Colon (tissue), 2 donors: ENCODE results near the gene NDST4.
"Not testable (repeated sequence)": the region's sequence is repeated elsewhere in the genome, so short reads cannot be mapped to it uniquely, and the experiment has no call there.

ENCODE experiments used
- FAIRE-seq: peaks from 2 replicates; lab custom pipeline; 2012; peaks lifted over from hg19 to GRCh38; lab: Jason Lieb, UNC
- donor health status: control.
- donor health status: control.

NDST4 gene

DNA sequence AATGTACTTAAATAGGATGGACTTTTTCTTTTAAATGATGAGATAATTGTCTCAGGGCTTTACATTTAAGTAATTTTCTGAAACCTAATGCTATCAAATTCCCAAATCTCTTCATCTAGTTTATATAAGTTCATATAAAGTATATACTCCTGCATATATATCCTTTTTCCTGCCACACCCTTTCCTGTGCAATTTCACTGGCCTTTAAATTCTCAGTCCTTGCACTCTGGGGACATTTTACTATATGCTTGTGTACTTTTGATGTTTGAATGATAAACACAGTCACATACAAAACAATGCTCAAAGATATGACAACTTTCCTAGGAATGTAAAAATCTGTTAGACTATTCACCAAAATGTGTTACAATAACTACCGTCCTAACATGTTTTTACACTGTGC, 60.1 kb downstream of the NDST4 start:
- FAIRE-seq = no peak

DNA sequence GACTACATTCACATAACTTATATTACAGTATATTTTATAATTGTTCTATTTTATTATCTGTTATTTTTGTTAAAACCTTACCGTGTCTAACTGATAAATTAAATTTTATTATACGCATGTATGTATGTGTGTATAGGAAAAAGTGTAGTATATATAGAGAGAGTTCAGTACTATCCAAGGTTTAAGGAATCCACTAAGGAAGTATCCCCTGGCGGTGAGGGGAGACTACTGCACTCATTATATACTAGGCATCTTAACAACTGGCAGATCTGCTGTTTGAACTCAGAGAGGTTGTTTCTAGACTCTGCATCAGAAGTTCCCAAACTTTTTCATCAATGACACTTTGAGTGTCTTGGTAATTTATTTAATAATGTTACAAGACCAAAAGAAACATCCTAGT, 70.9 kb downstream of the NDST4 start:
- FAIRE-seq = peak; percentile 10

DNA sequence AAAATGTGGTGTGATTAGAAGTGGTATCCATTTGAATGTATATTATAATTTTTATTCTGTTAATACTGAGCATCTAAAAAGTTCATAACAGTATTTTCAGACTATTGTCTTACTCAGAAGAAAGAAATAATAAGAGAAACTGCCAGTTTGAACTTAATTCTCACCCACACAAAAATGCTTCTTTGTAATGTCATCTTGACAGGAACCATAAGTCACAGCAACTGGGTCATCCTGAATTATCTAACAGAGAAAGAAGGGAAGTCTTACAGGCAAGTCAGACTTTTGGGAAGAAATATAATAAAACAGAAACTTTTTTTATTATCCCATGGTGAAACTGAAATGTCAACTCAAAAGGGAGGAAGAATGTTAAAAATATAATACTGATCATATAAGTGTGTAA, 83.1 kb downstream of the NDST4 start:
- no peak for FAIRE-seq

DNA sequence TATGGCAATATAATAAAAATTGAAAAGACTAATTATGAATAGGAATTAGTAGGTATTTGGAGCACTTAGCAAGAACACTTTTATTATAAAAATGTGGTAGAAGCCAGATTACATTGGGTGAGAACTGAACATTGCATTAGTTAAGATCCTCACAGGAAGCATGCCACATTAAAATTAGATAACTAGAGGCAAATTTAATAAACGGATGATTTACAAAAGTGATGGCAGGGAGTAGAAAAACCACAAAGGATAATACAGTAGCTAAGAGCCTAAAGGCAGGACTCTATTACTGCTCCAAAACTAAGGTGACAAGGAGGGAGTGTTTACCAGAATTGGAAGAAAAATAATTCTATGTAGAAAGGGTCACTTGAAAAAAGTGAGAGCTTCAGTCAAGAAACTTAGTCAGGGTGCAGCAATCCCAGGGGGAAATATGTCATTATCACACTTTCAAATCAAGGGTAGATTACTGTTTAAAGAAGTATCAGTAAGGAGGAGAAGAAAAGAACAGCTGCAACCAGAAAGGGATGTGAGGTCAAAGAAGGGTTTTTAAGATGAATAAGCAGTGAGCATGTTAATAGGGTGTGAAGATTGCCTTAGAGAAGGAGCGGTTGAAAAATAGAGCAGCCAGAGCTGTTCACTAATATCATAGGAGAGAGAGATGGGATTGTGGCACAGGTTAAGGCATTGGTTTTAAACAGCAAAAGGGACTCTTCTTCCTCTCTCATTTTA, 84.6 kb downstream of the NDST4 start:
- no peak for FAIRE-seq

DNA sequence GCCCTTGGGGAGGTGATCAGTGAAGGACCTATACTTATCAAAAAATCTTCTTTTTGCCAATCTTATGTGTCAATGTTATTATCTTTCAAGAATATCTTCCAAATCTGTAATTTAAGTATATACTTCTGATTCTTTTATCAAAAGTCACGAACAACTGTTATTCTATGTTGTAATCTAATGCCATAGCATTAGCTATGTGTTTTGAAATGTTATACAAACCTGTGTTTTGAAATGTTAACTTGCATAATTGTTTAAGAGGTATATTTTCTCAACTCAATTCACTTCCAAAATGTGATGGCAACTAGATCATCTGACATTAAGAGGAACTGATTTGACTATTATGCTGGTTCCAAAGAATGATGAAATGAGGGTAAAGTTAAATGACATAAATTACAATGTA, 113.5 kb downstream of the NDST4 start:
- no peak for FAIRE-seq

DNA sequence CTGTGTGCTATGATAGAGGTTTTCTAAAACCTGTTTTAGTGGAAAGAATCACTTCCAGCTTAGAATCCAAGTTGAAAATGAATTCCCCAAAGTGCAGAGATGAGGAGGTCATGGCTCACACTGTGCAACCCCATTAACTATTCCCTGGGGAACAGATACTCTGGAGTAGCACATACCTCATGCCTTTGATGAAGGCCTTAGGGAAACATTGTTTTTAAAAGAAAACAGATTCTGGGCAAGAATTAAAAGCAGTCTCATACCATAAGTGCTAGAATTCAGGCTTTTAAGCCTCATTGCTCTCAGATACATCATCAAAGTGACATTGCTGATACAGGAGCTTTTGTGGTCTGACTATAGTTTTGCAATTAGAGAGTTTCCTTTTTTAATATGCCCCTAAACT, 115.1 kb downstream of the NDST4 start:
- FAIRE-seq = no peak

DNA sequence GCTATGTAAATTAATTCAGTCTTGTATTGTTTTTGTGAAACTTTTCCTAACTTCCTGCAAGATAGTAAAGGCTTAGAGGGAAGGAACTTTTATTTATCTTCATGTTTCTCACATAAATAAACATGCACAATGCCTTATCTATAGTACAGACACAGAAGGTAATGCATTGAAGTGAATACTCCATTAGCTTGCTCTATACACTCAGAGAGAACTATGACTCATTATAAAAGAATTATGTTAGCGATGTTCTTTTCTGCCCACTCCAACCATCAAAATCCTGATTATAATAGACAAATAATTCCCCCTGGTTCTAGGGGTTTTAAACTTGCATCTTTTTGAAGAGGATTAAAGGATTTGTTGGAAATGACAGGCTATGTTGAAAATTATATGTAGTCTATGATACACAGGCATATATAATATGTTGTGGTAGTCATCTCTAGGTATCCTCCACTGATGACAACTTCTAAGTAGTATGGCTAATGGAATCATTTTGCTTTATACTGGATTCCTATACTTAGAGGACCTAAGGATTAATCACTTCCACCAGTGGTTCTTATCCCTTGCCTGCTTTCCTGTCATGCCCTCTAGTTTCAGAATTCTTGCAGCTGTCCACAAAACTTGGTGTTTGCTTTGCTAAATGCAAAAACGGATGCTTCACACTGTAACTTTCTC, 115.7 kb downstream of the NDST4 start:
- no peak for FAIRE-seq

DNA sequence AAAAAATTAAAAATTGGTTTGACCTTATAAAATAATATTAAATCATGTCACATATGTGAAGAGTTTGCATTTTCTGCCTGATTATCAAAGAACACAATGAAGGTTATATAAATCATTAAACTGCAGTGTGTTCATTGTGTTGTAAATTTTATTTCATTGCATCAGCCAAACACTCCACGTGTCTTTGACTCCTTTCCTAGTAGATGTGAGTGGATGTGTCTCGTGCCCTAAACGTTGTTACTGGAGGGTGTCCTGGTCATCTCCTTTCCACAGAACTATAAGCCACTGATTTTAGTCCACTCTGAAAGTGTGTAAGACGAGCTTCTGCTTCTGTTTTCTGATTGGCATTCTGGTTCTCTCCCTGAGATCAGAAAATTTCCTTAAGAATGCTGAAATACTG, 127.3 kb downstream of the NDST4 start:
- FAIRE-seq = no peak

DNA sequence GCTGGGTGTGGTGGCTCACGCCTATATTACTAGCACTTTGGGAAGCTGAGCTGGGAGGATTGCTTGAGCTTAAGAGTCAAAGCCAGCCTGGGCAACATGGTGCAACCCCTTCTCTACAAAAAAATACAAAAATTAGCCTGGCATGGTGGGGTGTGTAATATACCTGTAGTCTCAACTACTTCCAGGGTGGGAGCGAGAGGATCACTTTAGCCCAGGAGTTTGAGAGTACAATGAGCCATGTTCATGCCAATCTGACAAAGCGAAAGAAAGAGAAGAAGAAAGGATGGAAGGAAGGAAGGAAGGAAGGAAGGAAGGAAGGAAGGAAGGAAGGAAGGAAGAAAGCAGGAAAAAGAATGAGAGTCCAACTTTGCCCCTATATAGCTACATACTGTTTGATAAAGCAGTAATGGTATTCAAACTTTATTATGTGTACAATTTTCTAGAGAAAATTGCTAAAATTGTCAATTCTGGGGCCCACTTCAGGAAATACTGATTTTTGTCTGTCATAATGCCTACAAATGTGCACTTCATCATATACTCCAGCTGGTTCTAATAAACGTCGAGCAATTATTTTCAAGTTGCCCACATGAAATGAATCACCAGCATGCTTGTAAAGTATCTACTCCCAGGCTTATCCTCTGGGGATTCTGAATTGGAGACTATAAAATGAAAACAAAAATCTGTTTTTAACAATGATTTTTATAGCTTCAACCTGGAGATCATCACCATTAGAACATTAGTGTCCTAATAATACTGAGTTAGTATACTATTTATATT, 132.3 kb downstream of the NDST4 start:
- FAIRE-seq = no peak

DNA sequence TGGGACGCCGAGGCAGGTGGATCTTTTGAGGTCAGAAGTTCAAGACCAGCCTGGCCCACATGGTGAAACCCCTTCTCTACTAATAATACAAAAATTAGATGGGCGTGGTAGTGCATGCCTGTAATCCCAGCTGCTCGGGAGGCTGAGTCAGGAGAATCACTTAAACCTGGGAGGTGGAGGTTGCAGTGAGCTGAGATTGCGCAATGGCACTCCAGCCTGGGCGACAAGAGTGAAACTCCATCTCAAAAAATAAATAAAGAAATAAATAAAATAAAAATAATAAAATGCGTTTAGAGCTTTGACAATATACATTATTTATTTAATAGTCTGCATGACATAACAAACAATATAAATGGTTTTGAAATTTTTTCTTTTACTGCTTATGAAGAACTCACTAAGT, 133.0 kb downstream of the NDST4 start:
- FAIRE-seq = not testable (repeated sequence)

DNA sequence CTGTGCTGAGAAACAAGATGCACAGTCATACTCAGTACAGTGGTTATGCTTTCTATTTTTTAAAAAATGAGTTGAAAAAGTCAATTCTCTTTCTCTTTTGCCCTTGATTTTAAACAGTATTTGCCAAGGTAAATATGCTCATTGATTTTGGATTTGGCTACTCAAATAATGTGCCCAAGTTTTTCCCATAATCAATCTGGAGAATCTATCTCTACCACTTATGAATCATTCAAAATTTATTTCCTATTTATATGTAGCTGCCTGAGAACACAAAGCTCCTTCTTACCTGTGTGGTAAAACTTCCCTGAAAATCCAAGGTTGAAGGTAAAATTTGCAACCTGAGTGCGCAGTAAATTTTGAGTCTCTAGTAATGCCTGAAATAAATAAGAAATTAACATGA, 136.5 kb downstream of the NDST4 start:
- FAIRE-seq = no peak

DNA sequence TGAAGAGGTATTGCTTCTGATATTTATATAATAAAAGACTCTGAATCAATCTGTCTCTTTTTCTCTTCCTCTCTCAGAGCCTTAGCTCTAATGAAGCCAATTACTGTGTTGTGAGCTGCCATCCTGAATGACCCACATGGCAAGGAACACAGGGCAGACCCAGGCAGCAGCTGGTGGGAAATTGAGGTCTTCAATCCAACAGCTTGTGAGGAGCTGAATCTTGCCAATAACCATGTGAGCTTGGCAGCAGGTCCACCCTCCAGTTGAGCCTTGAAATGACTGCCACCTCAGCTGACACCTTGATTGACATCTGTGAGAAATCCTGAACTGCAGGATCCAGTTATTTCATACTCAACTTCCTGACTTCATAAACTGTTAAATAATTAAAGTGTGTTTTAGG, 149.4 kb downstream of the NDST4 start:
- no peak for FAIRE-seq

DNA sequence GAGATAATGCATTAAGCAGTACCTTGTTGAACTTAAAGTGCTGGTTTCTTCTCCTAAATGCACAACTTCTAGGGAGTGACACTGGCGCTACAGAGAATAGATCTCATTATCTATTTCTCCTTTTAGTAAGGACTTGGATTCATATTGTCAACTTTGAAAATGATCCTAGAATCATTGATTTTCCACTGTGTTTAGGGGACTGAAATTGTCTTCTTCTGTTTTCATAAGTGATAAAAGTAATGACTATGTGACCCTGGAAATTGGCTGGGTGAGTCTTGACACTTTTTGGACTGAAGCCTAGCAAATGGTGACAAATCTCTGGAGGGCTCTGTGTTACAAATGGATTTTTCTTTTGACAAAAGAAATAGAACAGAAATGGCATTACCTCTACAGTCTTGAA, 167.8 kb downstream of the NDST4 start:
- FAIRE-seq = no peak

DNA sequence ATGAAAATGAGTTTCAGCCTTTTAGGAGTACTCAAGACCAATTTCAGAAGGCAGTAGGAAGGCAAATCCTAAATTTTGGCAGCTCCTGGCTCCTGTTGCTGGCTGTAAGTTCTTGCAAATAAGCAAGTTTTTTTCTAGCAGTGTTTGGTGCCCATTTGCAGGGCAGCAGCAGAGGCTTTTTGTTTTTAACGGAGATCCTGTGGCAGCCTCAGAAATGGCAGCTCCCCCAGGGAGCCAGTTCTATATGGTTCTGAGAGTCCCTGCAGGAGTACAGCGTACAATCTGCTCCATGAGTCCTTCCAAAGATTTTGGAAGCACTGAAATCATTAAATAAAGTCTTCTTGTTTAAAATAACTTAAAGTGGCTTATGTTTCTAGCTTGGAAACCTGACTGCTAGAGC, 171.9 kb downstream of the NDST4 start:
- no peak for FAIRE-seq

DNA sequence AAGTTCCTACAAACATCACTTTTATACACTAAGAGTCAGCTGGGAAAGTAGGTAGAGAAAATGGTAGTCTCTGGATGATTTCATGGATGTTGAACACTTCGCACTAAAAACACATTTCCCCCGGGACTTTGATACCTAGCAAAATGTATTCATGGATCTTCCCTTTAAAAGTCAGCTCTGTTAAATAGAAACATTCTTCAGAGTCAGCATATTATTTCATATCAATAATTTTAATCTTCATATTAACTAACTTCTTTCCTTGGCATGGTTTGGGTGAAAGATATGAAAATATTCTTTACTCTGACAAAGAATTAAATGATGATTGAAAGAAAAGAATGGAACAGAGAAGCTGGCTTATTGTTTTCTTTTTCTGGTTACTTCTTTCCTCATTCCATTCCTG, 185.5 kb downstream of the NDST4 start:
- no peak for FAIRE-seq

DNA sequence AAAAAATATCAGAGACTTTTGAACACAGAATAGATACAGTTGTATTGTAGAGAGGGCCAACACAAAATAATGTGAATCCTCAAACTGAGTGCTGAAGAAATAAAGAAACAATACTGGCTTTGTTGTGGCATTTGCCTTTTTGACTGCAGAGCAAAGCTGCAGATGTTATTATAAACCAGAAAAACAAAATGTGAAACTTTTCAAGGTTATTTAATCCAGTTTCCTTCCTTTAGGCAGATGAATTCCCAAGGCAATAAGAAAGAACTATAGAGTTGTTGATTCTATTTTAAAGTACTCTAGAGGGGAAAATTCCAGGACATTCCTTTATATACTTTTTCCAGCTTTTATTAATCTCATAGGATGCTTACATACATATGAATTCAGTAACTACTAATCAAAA, 186.8 kb downstream of the NDST4 start:
- FAIRE-seq = no peak

DNA sequence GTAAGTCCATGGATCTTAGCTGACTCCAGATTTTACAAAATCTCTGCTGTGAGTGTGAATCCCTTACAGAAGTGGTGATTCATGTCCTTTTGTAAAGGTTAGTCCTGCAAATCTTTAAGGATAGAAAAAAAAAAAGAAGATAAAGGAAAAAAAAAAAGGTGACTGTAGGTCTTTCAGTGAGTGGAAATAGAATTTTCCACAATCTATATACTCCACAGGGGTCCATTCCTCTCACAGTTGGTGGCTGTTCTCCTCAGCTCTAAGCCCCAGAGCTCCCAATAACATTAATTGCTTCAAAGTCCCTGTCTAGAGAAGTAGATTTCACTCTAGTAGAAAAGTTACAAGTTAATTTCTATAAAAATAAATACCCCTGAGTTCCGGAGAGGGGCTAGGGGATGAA, 189.1 kb downstream of the NDST4 start:
- no peak for FAIRE-seq

DNA sequence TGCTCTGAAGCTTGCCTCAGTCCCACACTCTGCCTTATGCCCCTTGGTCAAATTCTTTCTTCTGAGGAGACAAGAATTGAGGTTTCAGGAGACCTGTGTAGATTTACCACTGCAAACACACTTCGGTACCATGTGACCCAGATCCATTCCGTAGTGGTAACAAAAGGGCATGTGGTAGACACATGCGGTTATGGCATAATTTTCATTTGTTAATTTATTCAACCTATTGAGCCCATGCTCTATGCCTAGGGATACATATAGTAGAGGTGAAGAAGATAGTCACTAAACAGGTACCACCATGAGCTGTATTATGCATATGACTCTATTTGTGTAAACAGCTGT, 190.9 kb downstream of the NDST4 start:
- no peak for FAIRE-seq

DNA sequence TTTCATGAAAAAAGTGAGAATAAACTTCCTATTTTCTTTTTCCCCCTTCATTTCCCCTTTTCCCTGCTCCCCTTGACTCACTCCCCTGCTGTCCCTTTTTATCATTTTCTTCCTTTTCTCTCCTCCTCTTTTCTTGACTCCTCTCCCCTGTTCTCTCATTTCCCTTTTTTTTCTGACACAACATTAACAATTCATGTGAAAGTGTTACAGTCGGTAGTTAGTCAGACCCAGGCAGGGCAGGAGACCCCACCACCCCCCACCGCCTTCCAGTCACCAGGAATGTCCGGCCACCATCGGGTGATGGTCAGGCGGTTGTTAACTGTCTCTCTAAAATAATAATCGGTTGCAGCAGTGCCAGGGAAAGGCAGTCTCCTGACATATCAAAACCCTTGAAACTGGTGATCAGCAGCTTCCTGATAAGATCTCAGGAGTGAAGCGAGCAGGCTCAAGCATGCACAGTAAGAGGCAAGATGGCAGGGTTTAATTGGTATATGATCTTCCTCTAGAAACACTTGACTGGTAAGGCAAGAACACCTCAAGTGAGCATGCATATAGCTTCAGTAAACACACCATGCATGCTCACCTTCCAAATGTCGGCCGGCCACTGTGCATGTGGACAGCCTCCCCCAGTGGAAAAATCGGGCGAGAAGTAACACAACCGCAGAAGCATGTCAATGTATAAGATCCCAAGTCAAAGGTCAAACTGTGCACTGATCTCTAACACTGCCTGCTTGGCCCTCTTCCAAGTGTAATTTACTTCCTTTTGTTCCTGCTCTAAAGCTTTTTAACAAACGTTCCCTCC, 191.4 kb downstream of the NDST4 start:
- no peak for FAIRE-seq

DNA sequence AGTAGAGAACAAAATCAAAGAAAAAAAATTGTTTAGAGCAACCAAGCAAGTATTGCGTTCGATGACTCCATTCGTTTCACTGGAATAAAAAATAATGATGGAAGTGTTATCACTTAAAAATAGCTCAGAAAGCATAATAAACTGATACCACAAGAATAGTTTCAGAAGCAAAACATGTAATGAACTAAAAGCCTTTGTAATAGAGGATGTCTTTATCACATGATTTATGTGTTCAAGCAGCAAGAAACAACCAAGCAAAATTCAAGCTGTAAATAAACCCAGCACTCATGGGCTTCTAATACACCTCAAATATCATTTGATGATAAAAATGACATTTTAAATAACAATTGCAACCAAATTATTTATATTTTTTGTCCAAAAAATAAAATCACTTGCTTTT, 192.2 kb downstream of the NDST4 start:
- FAIRE-seq = no peak

DNA sequence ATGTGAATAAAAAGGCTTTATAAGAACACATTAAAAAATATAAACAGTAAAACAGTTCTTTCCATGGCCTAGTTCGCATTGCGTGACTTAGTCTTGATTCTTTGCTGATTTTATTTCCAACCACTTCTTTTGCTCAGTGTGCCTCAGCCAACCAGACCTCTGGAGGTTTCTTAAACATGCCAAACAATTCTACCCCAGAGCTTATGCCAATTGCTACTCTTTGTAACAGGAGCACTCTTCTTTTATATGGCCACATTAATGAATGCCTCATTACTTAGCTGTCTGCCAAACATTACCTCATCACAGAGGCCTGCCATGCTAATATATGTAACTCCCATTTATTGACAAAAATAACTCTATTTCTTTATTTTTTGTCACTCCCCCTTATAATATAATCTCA, 202.3 kb downstream of the NDST4 start:
- FAIRE-seq = no peak

DNA sequence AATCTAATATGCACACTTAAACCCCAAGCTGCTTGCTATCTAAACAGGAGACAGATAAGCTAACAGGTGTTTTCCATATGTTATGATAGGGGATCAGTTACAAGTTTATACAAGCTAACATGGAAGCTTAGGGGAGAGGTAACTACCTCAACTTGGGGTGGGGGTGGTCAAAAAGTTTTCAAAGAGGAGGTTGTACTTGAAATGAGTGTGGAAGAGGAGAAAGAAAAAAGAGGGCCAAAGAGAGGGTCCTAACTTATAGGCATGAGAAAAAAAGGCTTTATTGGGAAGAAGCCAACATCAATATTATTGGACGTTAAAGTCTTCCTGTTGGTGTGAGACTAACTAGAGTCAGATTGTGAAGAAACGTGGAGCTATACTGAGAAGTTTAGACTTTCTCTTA, 205.9 kb downstream of the NDST4 start:
- FAIRE-seq = no peak

DNA sequence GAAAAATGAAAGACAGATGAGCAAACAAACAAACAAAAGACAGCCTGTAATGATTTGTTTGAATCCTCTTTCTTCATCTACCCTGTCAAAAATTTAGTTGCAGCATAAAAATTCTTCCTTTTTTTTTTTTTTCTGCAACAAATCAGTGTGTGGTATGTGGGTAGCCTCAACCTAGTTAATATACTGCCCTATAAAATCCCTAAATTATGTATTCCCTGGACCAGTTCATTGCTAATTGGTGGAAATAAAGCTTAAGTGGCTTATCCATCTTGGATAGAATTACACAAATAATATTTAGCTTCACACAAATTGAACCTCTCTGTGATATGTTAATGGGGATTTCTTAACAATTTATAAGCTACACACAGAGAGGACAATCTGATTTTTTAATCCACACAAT, 208.4 kb downstream of the NDST4 start:
- FAIRE-seq = no peak
